ENCODE results near the gene CRACDL. TPM values are rescaled to one million over a fixed set of nuclear protein-coding genes. Genes with fewer than 3 reads are reported as not detected.
"Not testable (repeated sequence)": the region's sequence is repeated elsewhere in the genome, so short reads cannot be mapped to it uniquely, and the experiment has no call there.

The CRACDL gene
- total RNA-seq, 1 donor from 2014 or later = 7.9 TPM

GRCh38 chr2:98908931-98909316, 27.1 kb downstream of the CRACDL start:
- DNase-seq (ENCODE audit: low spot score) = no peak

- DNase-seq (ENCODE audit: low spot score) = peak; percentile 49
Observed at GRCh38 chr2:98907966-98908905, 27.8 kb downstream of the CRACDL start.

- no peak for DNase-seq (ENCODE audit: low spot score)
Observed at GRCh38 chr2:98907385-98907784, 28.6 kb downstream of the CRACDL start.

DNA sequence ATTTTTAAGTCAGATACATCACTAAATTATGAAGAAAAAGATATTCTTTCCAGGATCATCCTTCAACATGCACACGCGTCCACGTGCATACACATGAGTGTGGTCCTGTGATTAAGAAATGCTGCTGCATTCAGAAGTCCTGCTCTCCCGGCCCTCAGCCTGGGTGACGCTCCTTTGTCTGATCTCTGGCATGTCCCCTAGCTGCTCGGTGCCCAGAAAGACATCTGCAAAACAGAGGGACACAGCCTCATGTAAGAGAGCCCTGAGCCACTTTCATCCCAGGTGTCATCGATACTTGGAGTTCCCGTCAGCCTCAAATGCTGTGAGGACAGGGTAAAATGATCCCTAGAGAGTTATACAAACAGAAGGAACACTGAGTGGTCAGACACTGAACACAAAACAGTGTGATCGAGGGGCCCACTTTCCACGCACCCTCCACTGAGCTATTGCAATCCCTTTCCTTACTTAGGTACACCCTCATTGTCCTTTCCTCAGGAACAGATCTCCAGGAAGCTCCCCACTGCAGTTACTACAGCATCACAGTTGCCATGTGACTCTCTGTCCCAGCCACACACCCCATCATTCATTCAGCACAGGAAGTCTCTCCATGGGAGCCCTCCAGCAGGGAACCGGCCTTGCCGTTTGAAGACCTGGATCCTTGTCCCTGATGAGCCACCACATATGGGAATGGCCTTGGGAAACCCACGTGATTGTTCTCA, 32.1 kb downstream of the CRACDL start:
- DNase-seq (ENCODE audit: low spot score) = peak; percentile 55

- peak; percentile 73 for DNase-seq (ENCODE audit: low spot score)
Observed at GRCh38 chr2:98903064-98903355, 33.0 kb downstream of the CRACDL start.

GRCh38 chr2:98902209-98903063, 33.6 kb downstream of the CRACDL start:
- peak; percentile 85 for DNase-seq (ENCODE audit: low spot score)

DNA sequence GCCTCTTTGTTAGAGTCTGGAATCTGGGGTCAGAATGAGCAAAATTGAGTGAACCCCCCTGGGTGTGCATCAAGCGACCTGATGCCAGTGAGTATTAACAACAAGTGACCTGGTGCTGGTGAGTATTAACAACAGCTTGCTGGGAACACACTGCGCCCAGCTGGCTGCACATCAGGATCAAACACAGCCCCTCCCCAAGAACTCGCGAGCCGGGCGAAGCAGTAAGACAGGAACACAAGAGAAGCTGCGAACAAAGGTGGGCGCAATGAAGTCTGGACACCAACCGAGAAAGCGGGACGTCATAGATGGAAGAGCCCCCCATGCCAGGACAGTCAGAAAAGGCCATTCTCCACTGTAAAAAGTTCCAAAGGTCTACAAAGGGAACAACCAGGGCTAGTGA, 34.3 kb downstream of the CRACDL start:
- DNase-seq (ENCODE audit: low spot score) = peak; percentile 73

GRCh38 chr2:98901291-98901690, 34.7 kb downstream of the CRACDL start:
- DNase-seq (ENCODE audit: low spot score) = peak; percentile 49

- peak; percentile 77 for DNase-seq (ENCODE audit: low spot score)
Observed at GRCh38 chr2:98900721-98901120, 35.3 kb downstream of the CRACDL start.

DNA sequence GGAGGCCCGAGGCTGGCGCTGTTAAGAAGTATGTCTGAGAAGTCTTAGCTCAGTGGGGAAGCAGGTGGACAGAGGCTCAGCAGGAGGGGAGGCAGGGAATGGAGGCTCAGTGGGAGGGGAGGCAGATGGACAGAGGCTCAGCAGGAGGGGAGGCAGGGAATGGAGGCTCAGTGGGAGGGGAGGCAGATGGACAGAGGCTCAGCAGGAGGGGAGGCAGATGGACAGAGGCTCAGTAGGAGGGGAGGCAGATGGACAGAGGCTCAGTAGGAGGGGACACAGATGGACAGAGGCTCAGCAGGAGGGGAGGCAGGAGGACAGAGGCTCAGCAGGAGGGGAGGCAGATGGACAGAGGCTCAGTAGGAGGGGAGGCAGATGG, 36.3 kb downstream of the CRACDL start:
- DNase-seq (ENCODE audit: low spot score) = not testable (repeated sequence)

GRCh38 chr2:98899041-98899702, 36.9 kb downstream of the CRACDL start:
- peak; percentile 59 for DNase-seq (ENCODE audit: low spot score)

- peak; percentile 51 for DNase-seq (ENCODE audit: low spot score)
Observed at GRCh38 chr2:98898423-98898841, 37.6 kb downstream of the CRACDL start.

DNA sequence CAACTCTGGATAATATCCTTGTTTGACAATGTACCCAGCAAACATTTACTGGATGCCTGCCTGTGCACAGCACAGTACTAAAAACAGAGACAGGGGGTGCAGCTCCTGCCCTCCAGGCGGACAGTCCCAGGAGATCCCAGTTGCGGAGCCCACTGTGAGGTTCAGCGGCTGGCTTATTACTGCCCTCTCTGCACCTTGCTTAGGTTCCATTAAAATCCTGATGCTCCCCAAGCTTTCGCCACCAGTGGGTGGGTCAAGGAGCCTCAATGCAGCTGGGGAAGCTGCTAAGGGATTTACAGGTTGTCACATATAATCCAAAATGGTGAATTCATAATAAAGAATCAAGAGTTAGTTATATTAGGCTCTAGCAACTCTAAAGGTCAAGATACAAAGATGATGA, 38.3 kb downstream of the CRACDL start:
- DNase-seq (ENCODE audit: low spot score) = peak; percentile 51

DNA sequence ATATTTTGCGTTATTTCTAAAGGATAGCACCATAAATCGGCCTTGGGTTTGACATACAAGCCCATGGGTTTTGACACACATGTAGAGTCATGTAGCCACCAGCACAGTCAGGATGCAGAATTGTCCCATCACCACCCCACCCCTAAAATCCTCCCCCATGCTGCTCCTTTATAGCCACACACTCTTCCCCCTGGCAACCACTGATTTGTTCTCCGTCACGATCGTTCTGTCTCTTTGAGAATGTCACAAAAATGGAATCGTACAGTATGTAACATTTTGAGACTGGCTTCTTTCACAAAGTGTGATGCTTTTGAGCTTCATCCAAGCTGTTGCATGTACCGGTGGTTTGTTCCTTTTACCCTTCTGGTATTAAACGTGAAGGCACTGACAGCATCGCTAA, 39.1 kb downstream of the CRACDL start:
- no peak for DNase-seq (ENCODE audit: low spot score)

DNA sequence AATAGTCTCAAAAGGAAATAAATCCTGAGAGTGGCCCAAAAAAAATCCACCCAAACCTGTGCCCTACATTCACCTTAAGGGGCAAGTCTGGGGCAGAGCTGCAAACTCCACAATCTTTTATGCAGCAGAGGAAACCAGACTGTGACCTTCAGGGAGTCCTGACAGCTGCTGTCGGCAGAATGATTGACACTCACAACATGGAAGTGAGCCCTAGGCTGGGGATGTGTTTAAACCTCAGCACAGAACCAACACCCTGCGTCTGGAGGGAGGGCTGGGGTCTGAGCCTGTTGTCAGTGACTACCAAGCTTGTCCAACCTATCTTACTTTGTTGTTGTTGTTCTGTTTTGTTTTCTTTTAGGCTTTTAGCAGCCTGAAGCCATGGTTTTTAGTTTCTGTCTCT, 39.6 kb downstream of the CRACDL start:
- DNase-seq (ENCODE audit: low spot score) = no peak

DNA sequence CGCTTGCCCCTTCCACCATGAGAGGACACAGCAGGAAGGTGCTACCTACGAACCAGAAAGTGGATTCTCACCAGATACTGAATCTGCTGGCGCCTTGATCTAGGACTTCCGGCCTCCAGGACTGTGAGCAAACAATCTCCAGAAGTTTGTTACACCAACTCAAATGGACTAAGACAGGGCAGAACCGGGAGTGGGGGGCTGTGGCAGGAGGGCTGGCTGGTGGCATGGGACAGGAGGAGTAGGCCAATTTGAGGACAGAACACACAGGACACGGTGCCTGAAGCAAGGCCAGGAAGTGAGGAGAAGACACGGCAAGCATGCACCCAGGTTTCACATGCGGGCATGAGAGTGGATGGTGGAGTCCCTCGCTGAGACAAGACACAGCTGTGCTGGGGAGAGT, 40.1 kb downstream of the CRACDL start:
- no peak for DNase-seq (ENCODE audit: low spot score)

DNA sequence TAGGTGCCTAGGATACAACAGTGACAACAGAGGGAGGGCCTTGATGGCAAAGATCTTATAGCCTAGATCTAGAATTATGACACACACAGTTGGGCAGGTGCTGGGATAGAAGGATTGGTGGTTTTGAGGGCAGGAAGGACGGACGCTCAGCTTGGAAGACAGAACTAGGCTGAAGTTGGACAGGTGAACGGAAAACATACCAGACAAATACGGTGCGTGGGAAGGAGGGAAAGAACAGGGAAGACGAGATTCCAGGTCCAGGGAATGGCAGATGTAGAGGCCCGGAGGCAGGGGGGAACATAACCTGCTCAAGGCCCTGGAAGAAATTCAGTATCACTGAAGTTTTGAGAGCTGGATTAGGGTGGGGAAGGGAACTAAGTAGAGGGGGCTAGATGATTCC, 40.8 kb downstream of the CRACDL start:
- no peak for DNase-seq (ENCODE audit: low spot score)

DNA sequence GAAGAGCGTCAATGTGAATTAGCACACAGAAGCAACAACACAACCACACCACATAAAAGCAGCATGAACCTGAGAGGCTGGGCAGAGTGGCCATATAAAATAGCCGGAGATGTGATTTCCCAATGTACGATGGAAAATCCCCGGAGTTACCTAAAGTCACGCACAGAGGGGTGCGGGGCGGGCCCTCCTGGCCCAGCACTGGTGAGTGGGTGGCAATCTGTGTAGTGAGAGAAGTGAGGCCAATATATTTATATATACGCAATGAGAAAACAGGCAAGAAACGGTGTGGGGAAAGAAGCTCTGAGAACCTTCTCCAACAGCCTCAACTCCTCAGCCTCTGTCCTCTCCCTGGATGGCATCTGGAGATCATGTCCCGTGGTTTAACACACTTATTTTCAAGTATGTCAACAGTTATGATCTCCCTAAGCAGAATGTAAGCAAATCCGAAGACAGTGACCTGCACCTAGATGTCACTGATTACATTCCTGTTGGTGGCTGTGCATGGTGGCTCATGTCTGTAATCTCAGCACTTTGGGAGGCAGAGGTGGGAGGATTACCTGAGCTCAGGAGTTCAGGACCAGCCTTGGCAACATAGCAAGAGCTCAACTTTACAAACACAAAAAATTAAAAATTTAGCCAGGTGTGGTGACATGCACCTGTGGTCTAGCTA, 41.6 kb downstream of the CRACDL start:
- DNase-seq (ENCODE audit: low spot score) = no peak

GRCh38 chr2:98893911-98894321, 42.1 kb downstream of the CRACDL start:
- DNase-seq (ENCODE audit: low spot score) = no peak

DNA sequence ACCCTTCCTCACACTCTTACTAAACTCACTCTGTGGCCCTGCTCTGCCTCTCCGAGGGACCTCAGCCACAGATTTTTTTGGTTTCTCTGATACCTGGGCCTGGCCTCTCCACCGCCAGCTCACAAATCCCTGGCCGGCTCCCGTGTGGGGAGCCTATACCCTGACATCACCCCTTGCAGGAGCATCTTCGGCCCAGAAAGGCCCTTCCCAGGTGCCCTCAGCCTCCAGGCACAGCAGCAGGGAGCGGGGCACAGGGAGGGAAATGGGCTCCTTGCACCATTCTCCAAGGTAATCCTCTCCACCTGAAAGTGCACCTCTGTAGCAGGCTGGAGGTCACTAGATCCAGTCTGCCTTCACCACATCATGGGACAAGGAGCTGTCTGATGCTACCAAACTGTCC, 43.2 kb downstream of the CRACDL start:
- peak; percentile 45 for DNase-seq (ENCODE audit: low spot score)

- DNase-seq (ENCODE audit: low spot score) = no peak
Observed at GRCh38 chr2:98891591-98891990, 44.4 kb downstream of the CRACDL start.

Data from mesenteric fat pad (tissue), 1 donor.